Activated B cell treated with CpG ODN at 0.5 μM for 24 hours (primary cell): ENCODE measurements around the gene CDYL. TPM values are rescaled to one million over a fixed set of nuclear protein-coding genes. Genes with fewer than 3 reads are reported as not detected.
A peak's percentile ranks its signal among the peaks of the same experiment; 100 is the strongest.

Experiments
- ATAC-seq: fragments of 200-7000 bp; cut with Tn5 transposase; one replicate; pipeline ENCODE4 v1.10.0; 2021; ENCODE audit warnings: low read depth, mild to moderate bottlenecking, moderate library complexity
- CTCF ChIA-PET: fragments of 350-600 bp; sonication (Branson Sonifier 250); formaldehyde crosslinking; loops from one replicate; lab custom pipeline; 2021; ENCODE audit warnings: antibody characterized with exemption; lab: Charles Lee
- POLR2A ChIA-PET: fragments of 350-600 bp; sonication (Branson Sonifier 250); formaldehyde crosslinking; loops from one replicate; lab custom pipeline; 2021; ENCODE audit warnings: antibody characterized with exemption; lab: Charles Lee
- DNase-seq: peaks from one replicate; pipeline ENCODE4 v3.0.0; 2022
- H3K27ac Mint-ChIP-seq: one replicate; pipeline ENCODE4 v1.8.0; 2020; ENCODE audit warnings: mixed read lengths
- H3K27me3 Mint-ChIP-seq: one replicate; pipeline ENCODE4 v1.8.0; 2021; ENCODE audit warnings: mixed read lengths
- H3K36me3 Mint-ChIP-seq: one replicate; pipeline ENCODE4 v1.8.0; 2021; ENCODE audit warnings: low read depth, mixed read lengths
- H3K4me1 Mint-ChIP-seq: one replicate; pipeline ENCODE4 v1.8.0; 2021; ENCODE audit warnings: mixed read lengths
- H3K4me3 Mint-ChIP-seq: one replicate; pipeline ENCODE4 v1.8.0; 2020; ENCODE audit warnings: mild to moderate bottlenecking, mixed read lengths
- H3K9me3 Mint-ChIP-seq: one replicate; pipeline ENCODE4 v1.8.0; 2020; ENCODE audit warnings: mixed read lengths
- CTCF ChIP-seq: fragments of 200-600 bp; IDR thresholded peaks from one replicate; pipeline ENCODE4 v1.8.0; 2022; ENCODE audit warnings: antibody characterized with exemption, mild to moderate bottlenecking
- intact Hi-C: fragments of 100-400 bp; cut with micrococcal nuclease; formaldehyde crosslinking; loops from one replicate; pipeline ENCODE4 v1.15.1; 2024
- total RNA-seq: library from RNA; stranded (reverse); gene quantifications from 2 replicates; pipeline ENCODE4 v1.2.3, GENCODE V29; 2022

Gene CDYL
- total RNA-seq, 1 donor from 2014 or later, result 47.5 TPM

GRCh38 chr6:4872841-4873240 is 96.6 kb downstream of the CDYL start:
- ChIA-PET POLR2A (no interaction called here), CTCF (no interaction called here)
- intact Hi-C loops, result no loop called here
- no peak for TF ChIP-seq CTCF
- H3K4me3 Mint-ChIP-seq, result no peak overlapping the region
- H3K4me1 Mint-ChIP-seq, result peaks cover 41% of the 10 kb centered on the region
- no peak overlapping the region for H3K27ac Mint-ChIP-seq
- H3K27me3 Mint-ChIP-seq, result no peaks in the 10 kb centered on the region
- DNase-seq (no peak), ATAC-seq (no peak)
- peaks cover 3% of the 10 kb centered on the region for H3K36me3 Mint-ChIP-seq
- H3K9me3 Mint-ChIP-seq, result peaks cover 2% of the 10 kb centered on the region

- intact Hi-C loops, result no loop called here
- Mint-ChIP-seq H3K27me3 (no peaks in the 10 kb centered on the region), H3K27ac (no peak overlapping the region), H3K4me3 (no peak overlapping the region), H3K9me3 (no peaks in the 10 kb centered on the region), H3K4me1 (peaks cover 39% of the 10 kb centered on the region), H3K36me3 (no peaks in the 10 kb centered on the region)
- ChIA-PET POLR2A (no interaction called here), CTCF (no interaction called here)
- ATAC-seq (no peak), DNase-seq (no peak)
- no peak for TF ChIP-seq CTCF
Observed at GRCh38 chr6:4873928-4874327, 97.7 kb downstream of the CDYL start.

- no peak overlapping the region for H3K27ac Mint-ChIP-seq
- TF ChIP-seq CTCF, result no peak
Observed at GRCh38 chr6:4879741-4880275, 103.6 kb downstream of the CDYL start.

GRCh38 chr6:4880363-4880762 is 104.2 kb downstream of the CDYL start:
- POLR2A ChIA-PET, result no interaction called here

More at GRCh38 chr6:4879741-4880275, 103.6 kb downstream of the CDYL start:
- Mint-ChIP-seq H3K9me3 (peaks cover 6% of the 10 kb centered on the region), H3K4me3 (no peak overlapping the region), H3K4me1 (peaks cover 64% of the 10 kb centered on the region), H3K36me3 (peaks cover 4% of the 10 kb centered on the region), H3K27me3 (no peaks in the 10 kb centered on the region)
- DNase-seq (no peak), ATAC-seq (peak; percentile 14)
- POLR2A ChIA-PET, result no interaction called here
- CTCF ChIA-PET, result no interaction called here
- intact Hi-C loops, result no loop called here

GRCh38 chr6:4883298-4883697 is 107.1 kb downstream of the CDYL start:
- ChIA-PET CTCF (no interaction called here), POLR2A (no interaction called here)
- TF ChIP-seq CTCF, result no peak
- DNase-seq (no peak), ATAC-seq (no peak)
- H3K4me3 Mint-ChIP-seq, result no peak overlapping the region
- intact Hi-C loops, result no loop called here
- H3K27me3 Mint-ChIP-seq, result no peaks in the 10 kb centered on the region
- peaks cover 4% of the 10 kb centered on the region for H3K36me3 Mint-ChIP-seq
- no peak overlapping the region for H3K27ac Mint-ChIP-seq
- peaks cover 6% of the 10 kb centered on the region for H3K9me3 Mint-ChIP-seq
- peaks cover 84% of the 10 kb centered on the region for H3K4me1 Mint-ChIP-seq

More at GRCh38 chr6:4880363-4880762, 104.2 kb downstream of the CDYL start:
- Mint-ChIP-seq H3K27ac (no peak overlapping the region), H3K27me3 (no peaks in the 10 kb centered on the region), H3K4me1 (peaks cover 66% of the 10 kb centered on the region), H3K36me3 (peaks cover 4% of the 10 kb centered on the region), H3K4me3 (no peak overlapping the region), H3K9me3 (peaks cover 6% of the 10 kb centered on the region)
- TF ChIP-seq CTCF, result no peak
- intact Hi-C loops, result no loop called here
- CTCF ChIA-PET, result no interaction called here
- ATAC-seq (no peak), DNase-seq (no peak)
